ENCODE measurements around the gene DAD1. TPM values are rescaled to one million over a fixed set of nuclear protein-coding genes. Genes with fewer than 3 reads are reported as not detected.
"Not testable (repeated sequence)": the region's sequence is repeated elsewhere in the genome, so short reads cannot be mapped to it uniquely, and the experiment has no call there.

DAD1 gene
- total RNA-seq, 1 donor from 2014 or later = 122 TPM

DNA sequence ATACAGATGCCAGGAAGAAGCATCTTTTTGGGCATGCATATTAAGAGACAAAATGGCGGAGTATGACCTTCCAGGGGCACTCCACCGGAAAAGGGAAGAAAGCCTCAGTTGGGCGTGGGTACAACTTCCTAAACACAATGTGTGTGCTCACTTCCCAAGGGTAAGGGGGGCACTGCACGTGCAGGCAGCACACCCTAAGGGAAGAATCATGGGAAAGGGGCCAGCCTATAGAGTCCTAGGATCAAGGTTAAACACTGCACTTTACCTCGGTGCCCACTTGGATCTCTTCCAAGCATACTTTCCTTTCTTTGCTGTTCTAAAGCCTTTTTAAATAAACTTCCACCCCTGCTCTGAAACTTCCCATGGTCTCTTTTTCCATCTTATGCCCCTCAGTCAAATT is 40.3 kb upstream of the DAD1 start:
- no peak for DNase-seq
- H3K27me3 Mint-ChIP-seq (ENCODE audit: unreplicated experiment) = peaks cover 2% of the 10 kb centered on the region
- TF ChIP-seq, protein P1, sequence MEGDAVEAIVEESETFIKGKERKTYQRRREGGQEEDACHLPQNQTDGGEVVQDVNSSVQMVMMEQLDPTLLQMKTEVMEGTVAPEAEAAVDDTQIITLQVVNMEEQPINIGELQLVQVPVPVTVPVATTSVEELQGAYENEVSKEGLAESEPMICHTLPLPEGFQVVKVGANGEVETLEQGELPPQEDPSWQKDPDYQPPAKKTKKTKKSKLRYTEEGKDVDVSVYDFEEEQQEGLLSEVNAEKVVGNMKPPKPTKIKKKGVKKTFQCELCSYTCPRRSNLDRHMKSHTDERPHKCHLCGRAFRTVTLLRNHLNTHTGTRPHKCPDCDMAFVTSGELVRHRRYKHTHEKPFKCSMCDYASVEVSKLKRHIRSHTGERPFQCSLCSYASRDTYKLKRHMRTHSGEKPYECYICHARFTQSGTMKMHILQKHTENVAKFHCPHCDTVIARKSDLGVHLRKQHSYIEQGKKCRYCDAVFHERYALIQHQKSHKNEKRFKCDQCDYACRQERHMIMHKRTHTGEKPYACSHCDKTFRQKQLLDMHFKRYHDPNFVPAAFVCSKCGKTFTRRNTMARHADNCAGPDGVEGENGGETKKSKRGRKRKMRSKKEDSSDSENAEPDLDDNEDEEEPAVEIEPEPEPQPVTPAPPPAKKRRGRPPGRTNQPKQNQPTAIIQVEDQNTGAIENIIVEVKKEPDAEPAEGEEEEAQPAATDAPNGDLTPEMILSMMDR (IDR thresholded peaks at IDR 0.05; ENCODE audit: partially characterized antibody, unreplicated experiment) = no peak
- H3K27ac Mint-ChIP-seq (ENCODE audit: unreplicated experiment) = no peak overlapping the region
- no peak overlapping the region for H3K4me3 Mint-ChIP-seq (ENCODE audit: unreplicated experiment)
- peaks cover 4% of the 10 kb centered on the region for H3K4me1 Mint-ChIP-seq (ENCODE audit: low read depth, unreplicated experiment)
- peaks cover 21% of the 10 kb centered on the region for H3K36me3 Mint-ChIP-seq (ENCODE audit: unreplicated experiment)
- H3K9me3 Mint-ChIP-seq (ENCODE audit: unreplicated experiment) = peaks cover 5% of the 10 kb centered on the region

DNA sequence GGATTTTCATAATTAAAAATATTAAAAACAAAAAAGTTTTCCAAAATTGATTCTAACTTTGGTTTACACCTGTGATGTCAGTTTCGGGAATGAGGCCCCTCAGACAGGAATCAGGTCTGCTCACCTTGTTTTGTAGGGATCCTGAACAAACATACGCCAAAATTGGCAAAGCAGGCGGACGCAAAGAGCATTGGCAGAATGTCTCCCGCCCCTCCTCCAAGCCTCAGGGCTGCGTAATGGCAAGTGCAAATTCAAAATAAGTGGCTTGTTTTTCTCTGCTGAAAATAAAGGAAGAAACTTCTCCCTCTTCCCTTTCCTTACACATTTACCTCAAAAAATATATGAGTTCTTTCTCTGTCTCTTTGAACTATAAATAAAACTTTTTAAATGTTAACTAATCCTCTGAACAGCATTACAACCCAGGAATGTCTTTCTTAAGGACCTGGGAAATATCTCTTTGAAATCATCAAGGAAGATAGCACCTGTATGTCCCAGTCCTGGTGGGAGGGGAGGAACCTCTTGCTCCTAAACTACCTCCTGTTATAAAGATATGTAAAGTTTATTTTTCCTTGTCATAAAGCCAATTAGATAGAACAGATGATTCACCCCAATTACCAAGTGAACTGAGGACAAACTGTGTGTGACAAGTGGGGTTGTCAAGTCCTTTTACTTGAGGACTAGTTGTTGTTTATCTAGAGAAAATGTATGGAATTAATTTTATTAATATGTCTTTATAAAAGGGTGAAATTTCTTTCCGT is 38.7 kb upstream of the DAD1 start:
- peaks cover 4% of the 10 kb centered on the region for H3K4me1 Mint-ChIP-seq (ENCODE audit: low read depth, unreplicated experiment)
- TF ChIP-seq, protein P1 (IDR thresholded peaks at IDR 0.05; ENCODE audit: partially characterized antibody, unreplicated experiment) = no peak
- peaks cover 2% of the 10 kb centered on the region for H3K27me3 Mint-ChIP-seq (ENCODE audit: unreplicated experiment)
- H3K4me3 Mint-ChIP-seq (ENCODE audit: unreplicated experiment) = no peak overlapping the region
- DNase-seq = no peak
- peaks cover 9% of the 10 kb centered on the region for H3K9me3 Mint-ChIP-seq (ENCODE audit: unreplicated experiment)
- peaks cover 16% of the 10 kb centered on the region for H3K36me3 Mint-ChIP-seq (ENCODE audit: unreplicated experiment)
- no peak overlapping the region for H3K27ac Mint-ChIP-seq (ENCODE audit: unreplicated experiment)

DNA sequence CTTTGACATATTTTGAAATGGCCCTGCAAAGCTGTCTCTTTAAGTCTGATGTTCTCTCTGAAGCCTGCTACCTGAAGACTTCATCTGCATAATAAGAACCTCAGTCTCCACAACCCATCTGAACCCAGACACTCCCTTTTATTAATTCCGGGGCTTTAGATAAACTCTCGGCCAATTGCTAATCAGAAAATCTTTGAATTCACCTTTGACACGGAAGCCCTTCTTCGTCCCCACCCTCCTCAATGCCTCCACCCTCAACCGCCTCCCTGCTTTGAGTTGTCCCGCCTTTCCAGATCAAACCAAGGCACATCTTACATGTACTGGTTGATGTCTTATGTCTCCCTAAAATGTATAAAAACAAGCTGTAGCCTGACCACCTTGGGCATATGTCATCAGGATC is 37.6 kb upstream of the DAD1 start:
- Mint-ChIP-seq H3K4me1 (ENCODE audit: low read depth, unreplicated experiment) (peaks cover 4% of the 10 kb centered on the region), H3K27me3 (ENCODE audit: unreplicated experiment) (no peaks in the 10 kb centered on the region), H3K36me3 (ENCODE audit: unreplicated experiment) (peaks cover 16% of the 10 kb centered on the region), H3K9me3 (ENCODE audit: unreplicated experiment) (peaks cover 11% of the 10 kb centered on the region), H3K4me3 (ENCODE audit: unreplicated experiment) (no peak overlapping the region), H3K27ac (ENCODE audit: unreplicated experiment) (no peak overlapping the region)
- no peak for DNase-seq
- TF ChIP-seq, protein P1 (IDR thresholded peaks at IDR 0.05; ENCODE audit: partially characterized antibody, unreplicated experiment) = no peak

DNA sequence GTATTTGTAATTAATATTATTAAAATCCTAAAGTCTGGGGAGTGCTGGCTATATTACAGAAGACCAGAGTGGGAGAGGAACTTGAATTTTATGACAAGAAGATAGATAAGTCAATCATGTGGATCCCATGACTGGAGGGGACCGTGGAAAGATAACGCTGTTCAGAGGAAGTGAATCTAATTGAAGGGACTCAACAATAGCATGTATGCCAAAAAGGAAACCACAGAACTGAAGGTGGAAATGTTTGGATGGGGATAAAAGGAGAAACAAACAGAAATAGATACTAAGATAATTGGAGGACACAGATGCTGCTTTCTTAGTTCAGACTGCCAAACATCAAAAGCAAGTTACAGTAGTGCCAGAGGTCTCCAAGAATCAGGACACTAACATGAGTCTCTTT is 34.0 kb upstream of the DAD1 start:
- TF ChIP-seq, protein P1 (IDR thresholded peaks at IDR 0.05; ENCODE audit: partially characterized antibody, unreplicated experiment) = no peak
- no peak overlapping the region for H3K27ac Mint-ChIP-seq (ENCODE audit: unreplicated experiment)
- H3K4me3 Mint-ChIP-seq (ENCODE audit: unreplicated experiment) = no peak overlapping the region
- H3K4me1 Mint-ChIP-seq (ENCODE audit: low read depth, unreplicated experiment) = peaks cover 4% of the 10 kb centered on the region
- peaks cover 9% of the 10 kb centered on the region for H3K9me3 Mint-ChIP-seq (ENCODE audit: unreplicated experiment)
- no peak for DNase-seq
- peaks cover 5% of the 10 kb centered on the region for H3K36me3 Mint-ChIP-seq (ENCODE audit: unreplicated experiment)
- peaks cover 2% of the 10 kb centered on the region for H3K27me3 Mint-ChIP-seq (ENCODE audit: unreplicated experiment)

DNA sequence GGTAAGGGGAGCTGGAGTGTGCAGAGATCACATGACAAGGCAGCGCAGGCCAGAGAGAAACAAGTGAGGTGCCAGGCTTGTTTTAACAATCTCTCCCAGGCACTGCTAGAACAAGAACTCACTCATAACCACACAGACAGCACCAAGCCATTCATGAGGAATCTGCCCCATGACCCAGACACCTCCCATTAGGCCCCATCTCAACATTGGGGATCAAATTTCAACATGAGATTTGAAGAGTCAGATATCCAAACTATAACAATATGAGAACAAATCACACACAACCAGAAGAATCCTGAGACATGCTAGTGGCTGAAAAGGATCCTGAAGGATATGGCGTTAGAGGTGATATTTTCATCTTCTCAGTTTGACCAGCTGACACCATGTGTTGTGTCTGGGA is 33.2 kb upstream of the DAD1 start:
- Mint-ChIP-seq H3K27me3 (ENCODE audit: unreplicated experiment) (peaks cover 2% of the 10 kb centered on the region), H3K9me3 (ENCODE audit: unreplicated experiment) (peaks cover 9% of the 10 kb centered on the region), H3K4me3 (ENCODE audit: unreplicated experiment) (no peak overlapping the region), H3K4me1 (ENCODE audit: low read depth, unreplicated experiment) (peaks cover 4% of the 10 kb centered on the region), H3K27ac (ENCODE audit: unreplicated experiment) (no peak overlapping the region), H3K36me3 (ENCODE audit: unreplicated experiment) (peaks cover 5% of the 10 kb centered on the region)
- no peak for DNase-seq
- TF ChIP-seq, protein P1 (IDR thresholded peaks at IDR 0.05; ENCODE audit: partially characterized antibody, unreplicated experiment) = no peak

DNA sequence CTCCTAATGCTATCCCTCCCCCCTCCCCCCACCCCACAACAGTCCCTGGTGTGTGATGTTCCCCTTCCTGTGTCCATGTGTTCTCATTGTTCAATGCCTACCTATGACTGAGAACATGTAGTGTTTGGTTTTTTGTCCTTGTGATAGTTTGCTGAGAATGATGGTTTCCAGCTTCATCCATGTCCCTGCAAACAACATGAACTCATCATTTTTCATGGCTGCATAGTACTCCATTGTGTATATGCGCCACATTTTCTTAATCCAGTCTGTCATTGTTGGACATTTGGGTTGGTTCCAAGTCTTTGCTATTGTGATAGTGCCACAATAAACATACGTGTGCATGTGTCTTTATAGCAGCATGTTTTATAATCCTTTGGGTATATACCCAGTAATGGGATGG is 26.7 kb upstream of the DAD1 start:
- not testable (repeated sequence) for H3K4me3 Mint-ChIP-seq (ENCODE audit: unreplicated experiment); H3K27ac Mint-ChIP-seq (ENCODE audit: unreplicated experiment); H3K27me3 Mint-ChIP-seq (ENCODE audit: unreplicated experiment); H3K36me3 Mint-ChIP-seq (ENCODE audit: unreplicated experiment); H3K9me3 Mint-ChIP-seq (ENCODE audit: unreplicated experiment); DNase-seq
- H3K4me1 Mint-ChIP-seq (ENCODE audit: low read depth, unreplicated experiment) = peaks cover 28% of the 10 kb centered on the region

All from glutamatergic neuron (in vitro differentiated cells).